Kidney capillary endothelial cell (primary cell): ENCODE results near the gene CATSPER3.
"Not testable (repeated sequence)": the region's sequence is repeated elsewhere in the genome, so short reads cannot be mapped to it uniquely, and the experiment has no call there.

Experiments
- DNase-seq: peaks from one replicate; pipeline ENCODE4 v3.0.0-alpha.2; 2018; ENCODE audit warnings: low spot score

Gene CATSPER3

DNA sequence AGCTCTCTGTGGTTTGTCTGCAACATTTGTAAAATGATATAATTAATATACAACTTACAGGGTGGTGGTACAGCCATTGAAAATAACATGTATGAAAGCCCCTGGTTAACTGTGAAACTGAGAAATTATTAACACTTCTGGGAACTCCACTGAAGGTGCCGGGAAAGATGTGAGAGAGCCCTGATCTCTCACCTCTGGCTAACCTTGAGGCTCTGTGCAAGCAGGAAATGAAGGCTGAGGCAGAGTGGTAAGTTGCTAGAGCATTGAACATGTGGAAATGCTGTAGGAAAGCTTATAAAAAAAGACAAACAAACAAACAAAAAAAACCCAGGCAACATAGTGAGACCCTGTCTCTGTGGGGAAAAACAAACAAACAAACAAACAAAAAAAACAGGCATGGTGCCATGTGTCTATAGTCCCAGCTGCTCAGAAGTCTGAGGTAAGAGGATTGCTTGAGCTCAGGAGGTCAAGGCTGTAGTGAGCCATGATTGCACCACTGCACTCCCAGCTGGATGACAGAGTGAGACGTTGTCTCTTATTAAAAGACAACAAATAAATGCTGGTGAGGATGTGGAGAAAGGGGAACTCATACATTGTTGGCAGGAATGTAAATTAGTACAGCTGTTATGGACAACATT, 7.5 kb downstream of the CATSPER3 start:
- no peak for DNase-seq

DNA sequence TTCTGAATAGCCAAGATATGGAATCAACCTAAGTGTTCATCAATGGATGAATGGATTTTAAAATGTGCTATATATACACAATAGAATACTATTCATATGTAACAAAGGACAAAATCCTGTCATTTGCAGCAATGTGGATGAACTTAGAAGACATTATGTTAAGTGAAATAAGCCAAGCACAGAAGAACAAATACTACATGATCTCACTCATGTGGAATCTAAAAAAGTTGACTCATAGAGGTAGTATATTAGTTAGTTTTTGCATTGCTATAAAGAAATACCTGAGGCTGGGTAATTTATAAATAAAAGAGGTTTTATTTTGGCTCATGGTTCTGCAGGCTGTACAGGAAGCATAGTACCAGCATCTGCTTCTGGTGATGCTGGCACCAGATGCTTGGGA, 8.1 kb downstream of the CATSPER3 start:
- DNase-seq: no peak

DNA sequence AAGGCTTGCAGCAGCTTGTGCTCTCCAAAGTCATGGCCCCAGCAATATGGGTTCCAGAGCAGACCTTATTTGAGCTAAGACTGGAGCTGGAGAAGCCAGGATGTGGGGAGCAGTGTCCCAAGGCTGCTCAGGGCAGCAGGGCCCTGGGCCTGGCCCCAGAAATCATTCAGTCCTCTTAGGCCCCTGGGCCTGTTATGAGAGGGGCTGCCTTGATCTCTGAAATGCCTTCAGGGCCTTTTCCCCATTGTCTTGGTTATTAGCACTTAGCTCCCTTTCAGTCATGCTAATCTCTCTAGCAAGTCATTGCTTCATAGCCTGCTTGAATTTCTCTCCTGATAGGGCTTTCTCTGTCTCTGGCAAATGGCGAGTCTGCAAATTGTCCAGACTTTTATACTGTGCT, 9.1 kb downstream of the CATSPER3 start:
- DNase-seq: no peak

DNA sequence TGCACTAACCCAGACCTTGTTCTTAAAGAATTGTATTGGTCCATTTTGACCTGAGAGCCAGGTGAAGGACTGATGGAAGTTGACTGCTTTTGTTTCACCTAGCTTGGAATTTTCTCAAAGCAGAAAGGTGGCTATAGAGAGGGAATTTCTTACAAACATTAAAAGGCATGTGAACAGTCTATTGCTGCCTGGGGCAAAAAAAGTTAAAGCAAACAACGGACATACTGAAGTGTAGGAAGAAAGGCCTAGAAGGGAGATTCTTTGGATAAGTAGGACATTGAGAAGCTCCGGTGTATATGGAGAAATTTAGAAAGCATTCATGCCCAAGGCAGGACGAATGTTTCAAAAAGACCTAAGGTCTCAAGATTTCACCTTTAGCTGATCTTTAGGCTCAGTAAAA, 11.7 kb downstream of the CATSPER3 start:
- no peak for DNase-seq

DNA sequence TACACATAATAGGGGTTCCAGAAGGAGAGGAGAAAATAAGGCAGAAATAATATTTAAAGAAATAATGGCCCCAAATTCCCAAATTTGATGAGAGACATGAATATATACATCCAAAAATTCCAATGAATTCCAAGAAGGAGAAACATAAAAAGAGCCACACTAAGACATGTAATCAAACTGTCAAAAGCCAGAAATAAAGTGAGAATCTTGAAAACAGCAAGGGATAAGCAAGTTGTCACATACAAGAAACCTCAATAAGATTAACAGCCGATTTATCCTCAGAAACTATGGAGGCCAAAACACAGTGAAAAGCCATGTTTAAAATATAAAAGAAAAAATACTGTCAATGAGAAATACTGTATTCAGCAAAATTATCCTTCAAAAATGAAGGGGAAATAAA, 14.5 kb downstream of the CATSPER3 start:
- no peak for DNase-seq

DNA sequence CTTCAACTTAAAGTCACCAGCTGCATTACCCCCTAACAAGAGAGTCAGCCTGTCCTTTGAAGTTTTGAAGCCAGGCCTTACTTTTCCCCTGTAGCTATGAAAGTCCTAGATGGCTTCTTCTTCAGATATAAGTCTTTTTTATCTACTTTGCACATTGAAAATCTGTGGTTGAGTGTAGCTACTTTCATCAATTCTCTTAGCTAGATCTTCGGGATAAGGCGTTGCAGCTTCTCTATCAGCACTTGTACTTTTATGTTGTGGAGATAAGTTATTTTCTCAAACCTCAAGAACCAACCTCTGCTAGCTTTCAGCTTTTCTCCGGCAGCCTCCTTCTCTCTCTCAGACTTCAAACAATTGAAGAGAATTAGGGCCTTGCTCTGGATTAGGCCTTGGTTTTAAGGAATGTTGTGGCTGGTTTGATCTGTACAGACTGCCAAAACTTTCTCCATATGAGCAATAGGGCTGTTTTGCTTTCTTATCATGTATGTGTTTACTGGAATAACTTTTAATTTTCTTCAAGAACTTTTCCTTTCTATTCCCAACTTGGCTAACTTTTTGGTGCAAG, 21.6 kb downstream of the CATSPER3 start:
- no peak for DNase-seq

DNA sequence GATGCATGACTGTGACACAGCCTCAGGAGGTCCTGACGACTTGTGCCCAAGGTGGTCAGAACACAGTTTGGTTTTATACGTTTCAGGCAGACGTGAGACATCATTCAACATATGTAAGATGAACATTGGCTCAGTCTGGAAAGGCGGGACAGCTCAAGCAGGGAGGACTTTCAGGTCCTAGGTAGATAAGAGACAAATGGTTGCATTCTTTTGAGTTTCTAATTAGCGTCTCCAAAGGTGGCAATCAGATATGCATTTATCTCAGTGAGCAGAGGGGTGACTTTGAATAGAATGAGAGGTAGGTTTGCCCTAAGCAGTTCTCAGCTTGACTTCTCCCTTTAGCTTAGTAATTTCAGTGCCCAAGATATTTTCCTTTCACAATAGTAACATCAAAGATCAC, 22.5 kb downstream of the CATSPER3 start:
- not testable (repeated sequence) for DNase-seq

DNA sequence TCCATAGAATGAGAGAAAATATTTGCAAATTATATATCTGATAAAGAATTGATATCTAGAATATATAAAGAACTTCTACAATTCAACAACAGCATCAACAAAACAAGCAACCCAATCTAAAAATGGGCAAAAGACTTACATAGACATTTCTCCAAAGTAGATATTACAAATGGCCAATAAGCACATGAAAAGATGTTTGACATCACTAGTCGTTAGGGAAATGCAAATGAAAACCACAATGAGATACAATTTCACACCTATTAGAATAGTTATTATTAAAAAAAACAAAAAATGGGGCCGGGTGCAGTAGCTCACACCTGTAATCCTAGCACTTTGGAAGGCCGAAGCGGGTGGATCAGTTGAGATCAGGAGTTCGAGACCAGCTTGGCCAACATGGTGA, 24.4 kb downstream of the CATSPER3 start:
- DNase-seq: no peak

DNA sequence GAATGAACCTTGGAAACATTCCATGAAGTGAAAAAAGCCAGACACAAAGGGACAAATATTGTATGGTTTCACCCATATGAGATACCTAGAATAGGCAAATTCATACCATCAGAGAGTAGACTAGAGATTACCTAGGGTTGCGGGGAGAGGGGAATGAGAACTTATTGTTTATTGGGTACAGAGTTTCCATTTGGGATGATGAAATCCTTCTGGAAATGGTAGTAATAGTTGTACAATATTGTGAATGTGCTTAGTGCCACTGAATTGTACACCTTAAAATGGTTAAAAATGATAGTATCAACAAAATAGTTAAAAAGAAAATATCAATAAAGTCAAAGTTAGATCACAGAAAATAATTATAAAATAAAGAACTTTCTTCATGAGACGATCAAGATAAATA, 25.5 kb downstream of the CATSPER3 start:
- DNase-seq: no peak

DNA sequence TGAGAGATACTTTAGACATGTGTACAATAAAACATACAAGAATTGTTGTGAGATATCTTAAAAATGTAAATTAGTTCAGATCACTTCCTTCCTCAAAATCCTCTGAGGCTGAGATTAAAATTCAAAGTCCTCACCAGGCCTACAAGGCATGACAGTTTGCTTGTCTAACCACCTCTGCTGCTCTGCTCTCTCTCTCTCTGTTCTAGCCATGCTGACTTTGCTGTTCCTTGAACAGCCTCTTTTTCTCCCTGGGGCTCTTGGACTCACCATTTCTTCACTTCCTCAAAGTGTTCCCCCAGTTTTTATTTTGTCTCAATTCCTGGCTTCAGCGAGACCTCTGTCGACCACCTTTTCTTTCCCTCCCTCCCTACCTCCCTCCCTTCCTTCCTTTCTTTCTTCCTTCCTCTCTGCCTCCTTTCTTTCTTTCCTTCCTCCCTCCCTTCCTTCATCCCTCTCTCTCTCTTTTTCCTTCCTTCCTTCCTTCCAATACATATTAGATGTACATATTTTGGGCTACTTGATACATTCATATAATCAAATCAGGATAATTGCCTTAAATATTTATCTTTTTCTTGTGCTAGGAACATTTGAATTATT, 27.0 kb downstream of the CATSPER3 start:
- DNase-seq: no peak

DNA sequence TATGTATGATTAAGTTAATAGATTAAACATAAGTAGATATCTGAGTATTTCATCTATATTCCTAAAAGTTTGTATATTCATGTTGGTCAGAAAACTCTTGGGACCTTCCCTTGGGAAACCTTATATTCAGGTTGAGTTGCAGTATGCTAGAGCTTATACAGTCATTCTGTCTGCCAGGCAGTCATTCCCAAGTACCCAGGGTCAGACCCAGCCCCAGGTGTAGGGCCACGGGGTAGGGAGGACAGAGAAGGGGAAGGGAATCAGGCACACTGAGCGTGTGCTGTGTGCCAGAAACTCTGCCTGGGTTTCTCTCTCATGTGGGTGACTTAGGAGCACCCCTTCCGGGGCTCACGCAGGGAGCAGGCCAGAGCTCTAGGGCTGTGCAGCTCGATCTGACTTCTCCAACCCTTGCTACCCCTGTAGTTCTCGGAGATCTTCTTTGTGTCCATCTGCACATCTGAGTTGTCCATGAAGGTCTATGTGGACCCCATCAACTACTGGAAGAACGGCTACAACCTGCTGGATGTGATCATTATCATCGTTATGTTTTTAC, 28.2 kb downstream of the CATSPER3 start:
- no peak for DNase-seq

DNA sequence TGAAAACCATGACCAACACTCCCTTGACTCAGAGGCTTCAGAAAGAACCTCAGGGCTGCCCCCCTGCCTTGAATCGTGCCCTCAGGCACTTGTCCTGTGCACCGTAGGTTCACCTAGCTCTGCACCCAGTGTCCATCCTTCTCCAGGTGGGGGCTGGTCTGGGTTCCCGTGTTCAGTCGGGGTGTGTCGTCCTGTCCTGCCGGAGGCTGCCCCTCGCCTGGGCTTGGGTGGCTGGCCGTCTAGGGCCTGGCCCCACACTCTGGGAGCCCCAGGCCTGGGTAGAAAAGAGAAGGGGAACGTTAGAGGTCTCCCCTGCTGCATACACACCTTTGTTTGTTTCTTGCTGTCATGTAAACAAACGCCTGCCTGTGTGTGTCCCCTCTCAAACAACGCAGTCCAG, 29.3 kb downstream of the CATSPER3 start:
- DNase-seq: no peak

DNA sequence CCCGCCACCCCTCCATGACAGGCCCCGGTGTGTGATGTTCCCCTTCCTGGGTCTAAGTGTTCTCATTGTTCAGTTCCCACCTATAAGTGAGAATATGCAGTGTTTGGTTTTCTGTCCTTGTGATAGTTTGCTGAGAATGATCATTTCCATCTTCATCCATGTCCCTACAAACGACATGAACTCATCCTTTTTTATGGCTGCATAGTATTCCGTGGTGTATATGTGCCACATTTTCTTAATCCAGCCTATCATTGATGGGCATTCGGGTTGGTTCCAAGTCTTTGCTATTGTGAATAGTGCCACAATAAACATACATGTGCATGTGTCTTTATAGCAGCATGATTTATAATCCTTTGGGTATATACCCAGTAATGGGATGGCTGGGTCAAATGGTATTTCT, 30.4 kb downstream of the CATSPER3 start:
- not testable (repeated sequence) for DNase-seq

DNA sequence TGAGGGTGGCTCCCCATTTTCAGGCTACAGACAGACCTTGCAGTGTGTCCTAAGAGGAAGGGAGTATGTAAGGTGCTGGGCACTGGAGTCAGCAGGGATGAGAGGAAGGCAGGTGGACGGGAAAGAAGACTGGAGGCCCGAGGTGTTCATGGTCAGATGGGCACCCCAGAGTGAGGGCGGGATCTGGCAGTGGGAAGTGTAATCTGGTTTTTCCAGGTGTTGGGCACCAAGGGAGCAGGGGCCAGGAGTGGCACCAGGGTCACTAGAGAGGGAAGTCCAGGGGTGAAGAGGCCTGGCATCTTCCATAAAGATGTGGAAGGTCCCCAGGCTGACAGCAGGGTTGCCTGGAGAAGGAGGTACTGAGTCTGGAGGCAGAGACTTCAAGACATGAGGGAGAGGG, 36.7 kb downstream of the CATSPER3 start:
- DNase-seq: no peak

DNA sequence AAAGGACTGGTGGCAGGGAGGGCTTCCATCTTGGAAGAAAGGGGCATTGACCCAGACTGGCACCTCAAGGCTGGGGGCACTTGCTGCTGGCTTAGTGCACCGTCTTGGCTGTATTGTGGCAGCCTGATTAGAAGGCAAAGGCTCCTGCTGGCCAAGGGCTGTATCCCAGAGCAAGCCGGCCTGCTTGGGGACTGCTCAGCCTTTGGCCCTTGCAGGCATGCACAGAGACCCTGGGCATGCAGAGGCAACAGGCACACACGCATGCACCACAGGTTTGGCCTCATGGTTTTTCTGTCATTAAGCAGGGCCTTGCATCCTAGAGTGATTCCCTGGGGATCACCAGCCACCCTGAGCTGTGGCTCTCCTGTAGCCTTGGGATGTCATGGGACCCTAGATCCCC, 37.4 kb downstream of the CATSPER3 start:
- DNase-seq: no peak

DNA sequence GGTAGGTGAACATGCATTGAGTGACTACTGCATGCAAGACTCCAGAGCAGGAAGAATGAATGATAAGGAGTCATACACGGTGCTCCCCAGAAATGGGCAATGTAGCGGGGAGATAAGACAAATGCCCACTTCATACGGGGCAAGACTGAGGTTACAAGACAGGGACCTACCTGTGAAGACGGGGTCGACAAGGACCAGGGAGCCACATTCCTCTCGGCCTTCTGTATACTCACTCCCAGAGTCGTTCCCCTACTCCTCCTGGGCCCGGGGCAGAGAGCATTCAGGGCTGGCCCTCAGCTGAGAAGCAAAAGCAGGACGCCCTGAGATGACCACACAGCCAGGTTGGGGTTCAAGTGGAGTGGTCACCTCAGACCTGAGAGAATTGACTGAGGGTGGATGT, 39.6 kb downstream of the CATSPER3 start:
- DNase-seq: no peak

DNA sequence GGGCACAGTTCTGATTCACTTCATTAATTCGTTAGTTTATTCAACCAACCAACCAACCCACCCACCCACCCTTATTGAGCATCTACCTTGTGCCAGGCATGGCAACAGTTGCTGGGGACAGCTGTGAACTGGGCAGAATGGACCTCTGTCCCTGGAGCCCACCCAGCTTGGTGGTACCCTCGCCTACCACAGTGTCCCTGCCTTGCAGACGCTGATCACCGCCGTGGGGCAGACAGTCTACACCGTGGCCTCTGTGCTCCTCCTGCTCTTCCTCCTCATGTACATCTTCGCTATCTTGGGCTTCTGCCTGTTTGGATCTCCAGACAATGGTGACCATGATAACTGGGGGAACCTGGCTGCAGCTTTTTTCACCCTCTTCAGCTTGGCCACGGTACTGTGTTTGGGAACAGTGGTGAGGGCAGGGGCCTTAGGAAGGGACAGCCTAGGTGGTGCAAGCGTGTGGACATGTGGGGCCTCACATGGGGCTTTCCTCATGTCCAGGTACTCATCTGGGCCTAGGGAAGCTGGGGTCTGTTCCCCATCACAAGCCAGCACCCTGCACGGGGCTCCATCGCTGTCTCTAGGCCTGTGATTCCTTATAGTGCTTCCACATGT, 40.1 kb downstream of the CATSPER3 start:
- no peak for DNase-seq

DNA sequence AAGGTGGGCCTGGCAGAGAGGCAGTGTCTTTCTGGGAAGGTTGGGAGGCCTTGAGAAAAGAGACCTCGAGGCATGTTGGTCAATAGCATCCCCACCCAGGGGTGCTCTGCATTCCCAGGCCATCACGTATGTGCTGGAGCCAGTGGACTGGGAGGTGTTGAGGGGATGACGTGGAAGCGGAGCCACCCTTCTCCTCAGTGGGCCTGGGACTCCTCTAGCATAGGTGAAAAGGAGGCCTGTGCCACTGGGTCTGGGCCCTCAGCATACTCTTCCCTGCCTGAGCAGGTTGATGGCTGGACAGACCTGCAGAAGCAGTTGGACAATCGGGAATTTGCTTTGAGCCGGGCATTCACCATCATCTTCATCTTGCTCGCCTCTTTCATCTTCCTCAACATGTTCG, 40.8 kb downstream of the CATSPER3 start:
- no peak for DNase-seq

DNA sequence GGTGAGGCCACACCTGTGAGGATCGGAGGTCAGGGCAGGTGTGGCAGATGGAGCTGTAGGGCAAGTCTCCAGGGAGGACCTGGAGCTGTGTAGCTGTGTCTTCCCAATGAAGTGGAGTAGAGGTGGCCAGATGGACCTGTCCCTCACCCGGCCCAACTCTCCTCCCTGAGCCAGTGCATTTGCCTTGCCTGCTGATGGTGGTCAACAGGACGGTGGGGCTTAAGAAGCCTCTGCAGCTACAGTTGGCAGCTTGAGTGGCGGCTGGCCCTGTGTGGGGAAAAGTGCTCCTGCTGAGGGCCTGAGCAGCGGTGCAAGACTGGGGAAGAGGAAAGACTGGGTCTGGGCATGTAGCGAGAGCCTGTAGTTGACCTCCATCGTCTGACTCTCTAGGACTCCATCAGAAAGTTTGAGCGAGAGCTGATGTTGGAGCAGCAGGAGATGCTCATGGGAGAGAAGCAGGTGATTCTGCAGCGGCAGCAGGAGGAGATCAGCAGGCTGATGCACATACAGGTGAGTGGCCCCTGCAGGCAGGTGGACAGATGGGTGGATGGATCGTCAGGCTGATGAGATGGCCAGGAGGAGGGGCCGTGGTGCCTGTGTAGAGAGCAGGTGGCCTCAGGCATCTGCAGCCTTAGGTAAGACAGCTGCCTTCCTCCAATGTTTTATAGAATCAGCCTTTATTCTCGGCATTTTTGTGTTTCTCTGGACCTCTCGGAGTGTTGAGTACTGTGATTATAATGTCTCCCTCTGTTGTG, 41.5 kb downstream of the CATSPER3 start:
- no peak for DNase-seq

DNA sequence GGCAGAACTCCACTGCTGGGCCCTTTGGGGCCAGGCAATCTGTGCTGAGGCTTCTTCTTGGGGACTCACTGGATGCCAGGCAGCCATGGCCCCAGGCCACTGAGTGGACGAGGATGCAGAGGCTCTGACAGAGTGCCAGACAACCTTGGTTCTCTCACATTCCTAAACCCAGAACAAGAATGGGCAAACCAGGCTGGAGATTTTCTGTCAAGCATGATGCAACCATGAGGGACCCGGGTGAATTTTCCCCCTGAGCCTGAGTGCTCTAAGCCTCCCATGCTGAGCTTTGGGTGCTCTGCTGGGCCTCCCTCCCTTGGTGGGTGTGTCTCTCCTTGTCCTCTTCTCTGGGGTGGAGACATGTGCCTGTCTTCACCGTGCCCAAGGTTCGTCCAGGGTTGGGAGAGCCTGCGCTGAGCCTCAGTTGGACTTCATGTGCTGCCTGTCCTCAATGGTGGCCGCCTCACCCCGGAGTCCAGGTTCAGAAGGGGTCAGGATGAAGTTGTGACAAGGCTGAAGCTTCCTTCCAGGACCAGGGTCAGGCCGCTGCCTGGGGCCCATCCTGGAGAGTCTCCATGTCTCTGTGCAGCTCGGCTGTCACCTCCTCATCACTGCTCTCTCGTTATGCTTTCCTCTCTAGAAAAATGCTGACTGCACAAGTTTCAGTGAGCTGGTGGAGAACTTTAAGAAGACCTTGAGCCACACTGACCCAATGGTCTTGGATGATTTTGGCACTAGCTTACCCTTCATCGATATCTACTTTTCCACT, 42.2 kb downstream of the CATSPER3 start:
- no peak for DNase-seq

DNA sequence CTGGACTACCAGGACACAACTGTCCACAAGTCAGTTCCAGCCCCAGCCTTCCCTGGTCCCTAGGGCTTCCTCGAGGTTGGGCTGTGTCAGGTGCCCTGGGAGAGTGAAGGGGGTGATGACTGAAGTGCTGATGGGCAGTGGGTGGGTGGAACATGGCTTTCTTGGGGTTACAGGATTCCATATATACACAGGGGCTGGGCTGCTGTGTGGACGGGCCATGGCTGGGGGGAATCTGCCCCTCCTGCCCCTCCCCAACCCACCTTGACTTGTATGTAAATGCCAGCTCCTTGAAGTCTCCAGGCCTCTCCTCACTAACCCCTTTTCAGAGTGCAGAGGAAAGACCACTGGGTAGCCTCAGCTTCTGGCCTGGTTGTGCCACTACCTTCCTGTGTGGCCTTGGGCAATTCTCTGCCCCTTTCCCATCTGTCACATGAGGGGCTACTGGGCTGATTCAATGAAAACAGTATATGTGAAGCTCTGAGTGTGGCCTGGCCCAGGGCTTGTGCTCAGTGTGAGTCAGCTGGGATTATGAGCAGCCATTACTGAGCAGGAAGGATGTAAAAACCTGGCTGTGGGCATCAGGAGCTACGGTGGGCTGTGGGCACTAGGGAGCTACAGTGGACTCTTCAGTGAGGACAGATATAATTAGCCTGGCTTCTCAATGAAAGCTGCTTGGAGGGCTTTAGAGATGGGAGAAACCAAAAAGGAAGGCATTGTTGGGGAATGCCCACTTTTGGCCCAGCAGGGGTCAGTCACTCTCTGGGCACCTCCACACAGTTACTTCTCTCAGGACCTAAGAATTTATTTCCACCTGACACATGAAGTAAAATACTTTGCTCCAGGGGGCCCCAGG, 43.0 kb downstream of the CATSPER3 start:
- no peak for DNase-seq
